ENCODE results near the gene LZTFL1.

LZTFL1 gene

DNA sequence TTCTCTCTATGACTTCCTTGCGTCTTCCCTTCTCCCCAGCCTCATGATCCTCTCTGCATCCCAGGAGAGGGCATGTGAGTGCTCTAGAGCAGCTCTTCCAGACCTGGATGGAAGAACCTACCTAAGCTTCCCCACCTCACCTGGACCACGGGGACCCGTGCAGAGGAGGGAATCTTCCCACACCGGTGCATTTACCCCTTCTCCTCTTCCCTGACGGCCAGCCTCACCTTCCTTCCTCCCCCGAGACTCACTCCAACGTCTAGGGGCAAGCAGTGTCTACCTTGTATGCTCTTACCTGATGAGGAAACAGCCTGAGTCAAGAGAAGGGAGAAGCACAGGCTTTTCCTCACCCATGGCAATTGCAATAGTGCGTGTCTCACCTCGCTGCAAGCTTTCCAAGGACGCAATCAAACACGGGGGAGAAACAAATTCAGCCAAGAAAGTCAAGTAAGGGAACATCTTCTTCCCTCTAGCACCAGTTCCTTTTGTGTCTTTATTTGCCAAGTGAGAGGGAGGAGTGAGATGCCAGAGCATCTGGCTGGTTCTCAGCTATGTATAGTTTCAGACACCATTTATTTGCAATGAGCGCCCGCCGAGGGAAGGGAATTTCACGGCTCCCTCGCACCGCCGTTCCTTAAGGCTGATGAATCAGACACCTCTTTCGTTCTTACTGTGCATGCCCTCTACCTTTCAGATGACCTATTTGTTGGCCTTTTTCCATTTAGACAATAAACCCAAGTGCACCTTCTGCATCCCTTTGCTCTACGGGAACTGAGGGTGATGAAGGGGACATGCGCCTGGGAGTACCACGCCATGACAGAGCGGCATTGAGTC is 42.7 kb upstream of the LZTFL1 start:
- TF ChIP-seq, protein P1, sequence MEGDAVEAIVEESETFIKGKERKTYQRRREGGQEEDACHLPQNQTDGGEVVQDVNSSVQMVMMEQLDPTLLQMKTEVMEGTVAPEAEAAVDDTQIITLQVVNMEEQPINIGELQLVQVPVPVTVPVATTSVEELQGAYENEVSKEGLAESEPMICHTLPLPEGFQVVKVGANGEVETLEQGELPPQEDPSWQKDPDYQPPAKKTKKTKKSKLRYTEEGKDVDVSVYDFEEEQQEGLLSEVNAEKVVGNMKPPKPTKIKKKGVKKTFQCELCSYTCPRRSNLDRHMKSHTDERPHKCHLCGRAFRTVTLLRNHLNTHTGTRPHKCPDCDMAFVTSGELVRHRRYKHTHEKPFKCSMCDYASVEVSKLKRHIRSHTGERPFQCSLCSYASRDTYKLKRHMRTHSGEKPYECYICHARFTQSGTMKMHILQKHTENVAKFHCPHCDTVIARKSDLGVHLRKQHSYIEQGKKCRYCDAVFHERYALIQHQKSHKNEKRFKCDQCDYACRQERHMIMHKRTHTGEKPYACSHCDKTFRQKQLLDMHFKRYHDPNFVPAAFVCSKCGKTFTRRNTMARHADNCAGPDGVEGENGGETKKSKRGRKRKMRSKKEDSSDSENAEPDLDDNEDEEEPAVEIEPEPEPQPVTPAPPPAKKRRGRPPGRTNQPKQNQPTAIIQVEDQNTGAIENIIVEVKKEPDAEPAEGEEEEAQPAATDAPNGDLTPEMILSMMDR (IDR thresholded peaks at IDR 0.05; ENCODE audit: insufficient read depth, low read length, poor library complexity, severe bottlenecking) = no peak
- TF ChIP-seq EZH2phosphoT487 (conservative IDR thresholded peaks at IDR 0.05; ENCODE audit: low read length) = no peak
- Histone ChIP-seq H3F3A (ENCODE audit: insufficient read depth) (no peaks in the 10 kb centered on the region), H3K9ac (ENCODE audit: low read length) (no peak overlapping the region), H3K9me3 (ENCODE audit: insufficient read depth, low read length) (no peaks in the 10 kb centered on the region), H3K27me3 (ENCODE audit: low read length) (no peaks in the 10 kb centered on the region), H2AFZ (ENCODE audit: low read depth, low read length, severe bottlenecking) (no peak overlapping the region), H3K27ac (ENCODE audit: low read depth, low read length) (no peak overlapping the region), H3K9me2 (replicated peaks; ENCODE audit: insufficient read depth, low read length) (no peaks in the 10 kb centered on the region), H3K4me3 (ENCODE audit: insufficient read depth, low read length, poor library complexity, severe bottlenecking) (no peak overlapping the region), H3K36me3 (ENCODE audit: low read length) (no peaks in the 10 kb centered on the region), H3K79me2 (ENCODE audit: insufficient read depth, low read length) (no peaks in the 10 kb centered on the region), H4K20me1 (ENCODE audit: low read depth, low read length) (no peaks in the 10 kb centered on the region), H3K4me2 (ENCODE audit: low read depth, low read length, poor library complexity, severe bottlenecking) (no peak overlapping the region)

DNA sequence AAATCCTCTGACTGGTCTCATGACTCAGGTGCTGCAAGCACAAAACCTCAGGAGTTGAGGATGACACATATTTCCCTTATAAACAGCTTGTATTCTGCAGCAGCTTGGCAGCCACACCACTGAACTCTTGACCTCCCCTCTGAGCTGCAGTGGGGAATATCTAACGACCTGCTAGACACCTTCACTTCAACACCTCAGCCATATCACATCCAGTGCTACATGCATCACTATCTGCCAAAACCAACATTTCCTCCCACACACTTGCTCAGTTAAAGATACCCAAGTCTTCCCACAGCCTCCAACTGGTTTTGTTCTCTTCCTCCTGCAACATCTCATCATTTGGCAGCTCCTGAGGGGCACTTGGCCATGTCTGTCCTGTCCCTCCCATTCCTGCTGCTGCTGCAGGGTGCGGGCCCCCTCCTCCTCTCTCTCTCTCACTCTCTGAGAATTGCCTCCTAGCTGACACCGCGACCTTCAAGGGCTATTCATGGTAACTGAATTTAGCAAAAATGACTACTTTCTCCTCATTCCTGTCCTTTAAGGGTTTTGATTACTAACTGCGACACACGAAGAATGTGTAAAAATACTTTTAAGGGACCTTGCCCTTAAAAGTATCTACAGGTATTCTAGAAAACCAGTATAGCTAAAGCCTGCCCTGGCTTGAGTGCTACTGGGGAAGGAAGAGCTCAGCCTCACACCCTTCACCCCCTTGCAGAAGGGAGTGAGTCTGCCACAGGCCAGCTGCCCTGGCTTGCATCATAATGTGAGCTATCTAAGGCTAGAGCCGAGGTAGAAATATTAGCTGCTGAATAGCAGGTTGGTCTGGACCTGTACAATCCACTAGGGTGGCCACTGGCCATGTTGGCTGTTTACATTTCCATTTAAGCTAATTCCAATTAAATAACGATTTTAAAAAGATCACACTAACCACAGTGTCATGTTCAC is 39.4 kb upstream of the LZTFL1 start:
- Histone ChIP-seq H3K27ac (ENCODE audit: low read depth, low read length) (no peak overlapping the region), H3K9me3 (ENCODE audit: insufficient read depth, low read length) (no peaks in the 10 kb centered on the region), H4K20me1 (ENCODE audit: low read depth, low read length) (no peaks in the 10 kb centered on the region), H3K9me2 (replicated peaks; ENCODE audit: insufficient read depth, low read length) (no peaks in the 10 kb centered on the region), H3F3A (ENCODE audit: insufficient read depth) (no peaks in the 10 kb centered on the region), H2AFZ (ENCODE audit: low read depth, low read length, severe bottlenecking) (no peak overlapping the region), H3K36me3 (ENCODE audit: low read length) (no peaks in the 10 kb centered on the region), H3K4me3 (ENCODE audit: insufficient read depth, low read length, poor library complexity, severe bottlenecking) (no peak overlapping the region), H3K27me3 (ENCODE audit: low read length) (no peaks in the 10 kb centered on the region), H3K4me2 (ENCODE audit: low read depth, low read length, poor library complexity, severe bottlenecking) (no peak overlapping the region), H3K9ac (ENCODE audit: low read length) (no peak overlapping the region), H3K79me2 (ENCODE audit: insufficient read depth, low read length) (no peaks in the 10 kb centered on the region)
- TF ChIP-seq, protein P1 (IDR thresholded peaks at IDR 0.05; ENCODE audit: insufficient read depth, low read length, poor library complexity, severe bottlenecking) = no peak

DNA sequence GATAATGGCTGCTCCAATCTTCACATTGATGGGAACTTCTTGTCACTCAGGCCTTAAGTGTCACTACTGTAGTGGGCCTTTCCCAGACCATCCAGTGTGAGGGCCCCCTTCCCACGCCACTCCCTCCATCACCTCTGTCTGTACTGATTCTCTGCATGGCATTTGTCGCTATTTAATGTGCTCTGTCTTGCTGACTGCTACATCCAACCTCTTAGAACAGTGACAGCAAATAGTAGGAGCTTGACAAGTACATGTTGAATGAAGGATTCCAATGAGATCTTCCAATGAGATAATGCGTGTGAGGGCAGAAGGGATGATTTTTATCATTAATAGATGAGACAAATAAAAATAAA is 38.8 kb upstream of the LZTFL1 start:
- Histone ChIP-seq H3K27ac (ENCODE audit: low read depth, low read length) (no peak overlapping the region), H3K9me2 (replicated peaks; ENCODE audit: insufficient read depth, low read length) (no peaks in the 10 kb centered on the region), H4K20me1 (ENCODE audit: low read depth, low read length) (no peaks in the 10 kb centered on the region), H2AFZ (ENCODE audit: low read depth, low read length, severe bottlenecking) (no peak overlapping the region), H3K79me2 (ENCODE audit: insufficient read depth, low read length) (no peaks in the 10 kb centered on the region), H3K9ac (ENCODE audit: low read length) (no peak overlapping the region), H3K9me3 (ENCODE audit: insufficient read depth, low read length) (no peaks in the 10 kb centered on the region), H3K4me2 (ENCODE audit: low read depth, low read length, poor library complexity, severe bottlenecking) (no peak overlapping the region), H3K27me3 (ENCODE audit: low read length) (no peaks in the 10 kb centered on the region), H3F3A (ENCODE audit: insufficient read depth) (no peaks in the 10 kb centered on the region), H3K36me3 (ENCODE audit: low read length) (no peaks in the 10 kb centered on the region), H3K4me3 (ENCODE audit: insufficient read depth, low read length, poor library complexity, severe bottlenecking) (no peak overlapping the region)
- TF ChIP-seq EZH2phosphoT487 (conservative IDR thresholded peaks at IDR 0.05; ENCODE audit: low read length) = no peak
- TF ChIP-seq, protein P1 (IDR thresholded peaks at IDR 0.05; ENCODE audit: insufficient read depth, low read length, poor library complexity, severe bottlenecking) = no peak

Measured in SU-DHL-6 (cell line).